GM21717 (cell line): Measurements from ENCODE around the gene DDX42.
"Not testable (repeated sequence)": the region's sequence is repeated elsewhere in the genome, so short reads cannot be mapped to it uniquely, and the experiment has no call there.

Experiments
- ATAC-seq: cut with Tn5 transposase; IDR thresholded peaks from one replicate; pipeline ENCODE4 v1.9.1; 2021; ENCODE audit warnings: mild to moderate bottlenecking, moderate library complexity; ENCODE audit not compliant: unreplicated experiment

Gene DDX42

GRCh38 chr17:63780507-63780906 lies 6.5 kb downstream of the DDX42 start:
- no peak for ATAC-seq

- no peak for ATAC-seq
Measured at GRCh38 chr17:63780928-63781327, 7.0 kb downstream of the DDX42 start.

- ATAC-seq = no peak
Measured at GRCh38 chr17:63783522-63783921, 9.6 kb downstream of the DDX42 start.

- ATAC-seq = no peak
Measured at GRCh38 chr17:63785556-63785955, 11.6 kb downstream of the DDX42 start.

GRCh38 chr17:63786117-63786516 lies 12.1 kb downstream of the DDX42 start:
- no peak for ATAC-seq

- ATAC-seq = no peak
Measured at GRCh38 chr17:63786971-63787711, 13.2 kb downstream of the DDX42 start.

- no peak for ATAC-seq
Measured at GRCh38 chr17:63790057-63790456, 16.1 kb downstream of the DDX42 start.

GRCh38 chr17:63792055-63792729 lies 18.2 kb downstream of the DDX42 start:
- no peak for ATAC-seq

- not testable (repeated sequence) for ATAC-seq
Measured at GRCh38 chr17:63796375-63796774, 22.4 kb downstream of the DDX42 start.

GRCh38 chr17:63798572-63799106 lies 24.7 kb downstream of the DDX42 start:
- no peak for ATAC-seq

GRCh38 chr17:63800783-63801182 lies 26.8 kb downstream of the DDX42 start:
- no peak for ATAC-seq

GRCh38 chr17:63804328-63804727 lies 30.4 kb downstream of the DDX42 start:
- no peak for ATAC-seq

- no peak for ATAC-seq
Measured at GRCh38 chr17:63805591-63805990, 31.6 kb downstream of the DDX42 start.

- ATAC-seq = no peak
Measured at GRCh38 chr17:63809970-63810369, 36.0 kb downstream of the DDX42 start.

GRCh38 chr17:63816123-63816522 lies 42.2 kb downstream of the DDX42 start:
- no peak for ATAC-seq

GRCh38 chr17:63816669-63817068 lies 42.7 kb downstream of the DDX42 start:
- ATAC-seq = no peak

- no peak for ATAC-seq
Measured at GRCh38 chr17:63817736-63818385, 43.9 kb downstream of the DDX42 start.

- no peak for ATAC-seq
Measured at GRCh38 chr17:63819131-63819530, 45.2 kb downstream of the DDX42 start.

GRCh38 chr17:63819585-63820537 lies 45.9 kb downstream of the DDX42 start:
- ATAC-seq = no peak

- ATAC-seq = no peak
Measured at GRCh38 chr17:63820963-63821561, 47.1 kb downstream of the DDX42 start.
